Smooth muscle cell of the brain vasculature (primary cell): ENCODE results near the gene DGKB.

Source experiments
- DNase-seq: peaks from one replicate; pipeline ENCODE4 v3.0.0-alpha.2; 2012; ENCODE audit warnings: low read depth, low spot score

Gene DGKB

GRCh38 chr7:14821757-14822480, 80.6 kb downstream of the DGKB start:
- no peak for DNase-seq

GRCh38 chr7:14818871-14819270, 83.7 kb downstream of the DGKB start:
- DNase-seq, result no peak

GRCh38 chr7:14817829-14818614, 84.5 kb downstream of the DGKB start:
- no peak for DNase-seq

GRCh38 chr7:14807507-14807906, 95.0 kb downstream of the DGKB start:
- no peak for DNase-seq

GRCh38 chr7:14806891-14807290, 95.7 kb downstream of the DGKB start:
- DNase-seq, result peak; percentile 3

- no peak for DNase-seq
These were observed 97.3 kb downstream of the DGKB start for GRCh38 chr7:14805105-14805719.

GRCh38 chr7:14800664-14801063, 101.9 kb downstream of the DGKB start:
- no peak for DNase-seq

GRCh38 chr7:14793151-14793550, 109.4 kb downstream of the DGKB start:
- no peak for DNase-seq

- no peak for DNase-seq
These were observed 115.0 kb downstream of the DGKB start for GRCh38 chr7:14787551-14787950.

- no peak for DNase-seq
These were observed 116.1 kb downstream of the DGKB start for GRCh38 chr7:14786314-14786895.

GRCh38 chr7:14777806-14778205, 124.7 kb downstream of the DGKB start:
- no peak for DNase-seq

GRCh38 chr7:14776266-14776665, 126.3 kb downstream of the DGKB start:
- no peak for DNase-seq

GRCh38 chr7:14773729-14774271, 128.8 kb downstream of the DGKB start:
- no peak for DNase-seq

- no peak for DNase-seq
These were observed 131.9 kb downstream of the DGKB start for GRCh38 chr7:14770614-14771013.

- no peak for DNase-seq
These were observed 133.3 kb downstream of the DGKB start for GRCh38 chr7:14769261-14769660.

- no peak for DNase-seq
These were observed 134.7 kb downstream of the DGKB start for GRCh38 chr7:14767716-14768425.

- no peak for DNase-seq
These were observed 135.8 kb downstream of the DGKB start for GRCh38 chr7:14766747-14767146.

GRCh38 chr7:14765731-14766130, 136.8 kb downstream of the DGKB start:
- no peak for DNase-seq

GRCh38 chr7:14762561-14762960, 140.0 kb downstream of the DGKB start:
- DNase-seq, result no peak

- peak; percentile 76 for DNase-seq
These were observed 140.8 kb downstream of the DGKB start for GRCh38 chr7:14761510-14762296.
